Measurements from ENCODE around the gene RUNX2. TPM values are rescaled to one million over a fixed set of nuclear protein-coding genes. Genes with fewer than 3 reads are reported as not detected.

RUNX2 gene
- total and polyA plus RNA-seq, 10 donors, result 0.86 to 9.4 (median 6.6) TPM

DNA sequence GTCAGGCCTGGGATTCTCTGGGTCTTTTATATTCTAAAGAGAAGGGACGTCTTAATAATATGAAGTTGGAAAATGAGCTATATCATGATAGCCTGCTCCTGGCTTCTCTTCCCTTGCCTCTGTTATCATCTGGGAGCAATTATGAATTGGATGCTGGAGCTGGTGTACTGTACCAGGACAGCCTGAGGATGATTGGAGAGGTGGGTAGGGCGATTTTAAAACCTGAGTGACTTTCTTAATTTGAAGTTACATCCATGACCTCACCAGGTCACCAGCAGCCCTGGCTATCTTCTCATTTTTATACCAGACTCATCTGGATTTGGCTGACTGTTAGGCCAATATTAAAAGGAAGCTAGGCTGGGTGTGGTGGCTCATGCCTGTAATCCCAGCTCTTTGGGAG, 369.9 kb downstream of the RUNX2 start:
- no peak for DNase-seq
- no peaks in the 10 kb centered on the region for H3K36me3 ChIP-seq
- TF ChIP-seq POLR2A (IDR thresholded peaks at IDR 0.05), result no peak
- TF ChIP-seq, protein P1, sequence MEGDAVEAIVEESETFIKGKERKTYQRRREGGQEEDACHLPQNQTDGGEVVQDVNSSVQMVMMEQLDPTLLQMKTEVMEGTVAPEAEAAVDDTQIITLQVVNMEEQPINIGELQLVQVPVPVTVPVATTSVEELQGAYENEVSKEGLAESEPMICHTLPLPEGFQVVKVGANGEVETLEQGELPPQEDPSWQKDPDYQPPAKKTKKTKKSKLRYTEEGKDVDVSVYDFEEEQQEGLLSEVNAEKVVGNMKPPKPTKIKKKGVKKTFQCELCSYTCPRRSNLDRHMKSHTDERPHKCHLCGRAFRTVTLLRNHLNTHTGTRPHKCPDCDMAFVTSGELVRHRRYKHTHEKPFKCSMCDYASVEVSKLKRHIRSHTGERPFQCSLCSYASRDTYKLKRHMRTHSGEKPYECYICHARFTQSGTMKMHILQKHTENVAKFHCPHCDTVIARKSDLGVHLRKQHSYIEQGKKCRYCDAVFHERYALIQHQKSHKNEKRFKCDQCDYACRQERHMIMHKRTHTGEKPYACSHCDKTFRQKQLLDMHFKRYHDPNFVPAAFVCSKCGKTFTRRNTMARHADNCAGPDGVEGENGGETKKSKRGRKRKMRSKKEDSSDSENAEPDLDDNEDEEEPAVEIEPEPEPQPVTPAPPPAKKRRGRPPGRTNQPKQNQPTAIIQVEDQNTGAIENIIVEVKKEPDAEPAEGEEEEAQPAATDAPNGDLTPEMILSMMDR (IDR thresholded peaks at IDR 0.05 in 8 of 11, conservative IDR thresholded peaks at IDR 0.05 in 3 of 11), result no peak
- no peak for TF ChIP-seq POLR2AphosphoS5 (IDR thresholded peaks at IDR 0.05)
- no peaks in the 10 kb centered on the region for H3K4me1 ChIP-seq
- no peaks in the 10 kb centered on the region for H3K9me3 ChIP-seq
- no peak overlapping the region for H3K27ac ChIP-seq
- no peaks in the 10 kb centered on the region for H3K27me3 ChIP-seq (replicated peaks in 1 of 7)
- intact Hi-C loops (cut with DNase I; ENCODE audit: low total_unique reads), result no loop called here
- H3K4me3 ChIP-seq, result no peak overlapping the region
- 82 to 96% (median 88%) methylated on average over 2 of the region's 2 CpGs for WGBS, 5 donors

DNA sequence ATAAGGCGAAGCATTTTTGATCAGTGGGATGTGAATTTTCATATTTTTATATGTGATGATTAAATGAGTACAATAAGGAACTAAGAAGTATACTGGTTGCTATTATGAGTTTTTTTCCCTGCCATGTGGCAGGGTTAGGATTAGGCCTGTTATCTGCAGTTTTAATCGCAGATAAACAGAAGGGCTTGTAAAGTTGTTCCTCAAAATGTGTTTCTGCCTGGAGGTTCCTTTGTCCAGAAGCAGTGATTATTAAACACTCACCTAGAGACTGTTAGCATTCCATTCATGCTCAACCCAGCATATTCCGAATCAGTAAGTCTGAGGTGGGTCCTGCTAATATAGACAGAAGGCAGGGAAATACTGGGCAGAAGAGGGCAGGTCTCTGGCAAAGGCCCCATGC, 371.5 kb downstream of the RUNX2 start:
- Histone ChIP-seq H3K27me3 (replicated peaks in 1 of 7) (no peaks in the 10 kb centered on the region), H3K36me3 (no peaks in the 10 kb centered on the region), H3K27ac (no peak overlapping the region), H3K4me1 (no peaks in the 10 kb centered on the region), H3K9me3 (no peaks in the 10 kb centered on the region), H3K4me3 (no peak overlapping the region)
- TF ChIP-seq POLR2A (IDR thresholded peaks at IDR 0.05), result no peak
- intact Hi-C loops (cut with DNase I; ENCODE audit: low total_unique reads), result no loop called here
- 71 to 88% (median 77%) methylated on average over 3 of the region's 3 CpGs for WGBS, 5 donors
- DNase-seq, result no peak

DNA sequence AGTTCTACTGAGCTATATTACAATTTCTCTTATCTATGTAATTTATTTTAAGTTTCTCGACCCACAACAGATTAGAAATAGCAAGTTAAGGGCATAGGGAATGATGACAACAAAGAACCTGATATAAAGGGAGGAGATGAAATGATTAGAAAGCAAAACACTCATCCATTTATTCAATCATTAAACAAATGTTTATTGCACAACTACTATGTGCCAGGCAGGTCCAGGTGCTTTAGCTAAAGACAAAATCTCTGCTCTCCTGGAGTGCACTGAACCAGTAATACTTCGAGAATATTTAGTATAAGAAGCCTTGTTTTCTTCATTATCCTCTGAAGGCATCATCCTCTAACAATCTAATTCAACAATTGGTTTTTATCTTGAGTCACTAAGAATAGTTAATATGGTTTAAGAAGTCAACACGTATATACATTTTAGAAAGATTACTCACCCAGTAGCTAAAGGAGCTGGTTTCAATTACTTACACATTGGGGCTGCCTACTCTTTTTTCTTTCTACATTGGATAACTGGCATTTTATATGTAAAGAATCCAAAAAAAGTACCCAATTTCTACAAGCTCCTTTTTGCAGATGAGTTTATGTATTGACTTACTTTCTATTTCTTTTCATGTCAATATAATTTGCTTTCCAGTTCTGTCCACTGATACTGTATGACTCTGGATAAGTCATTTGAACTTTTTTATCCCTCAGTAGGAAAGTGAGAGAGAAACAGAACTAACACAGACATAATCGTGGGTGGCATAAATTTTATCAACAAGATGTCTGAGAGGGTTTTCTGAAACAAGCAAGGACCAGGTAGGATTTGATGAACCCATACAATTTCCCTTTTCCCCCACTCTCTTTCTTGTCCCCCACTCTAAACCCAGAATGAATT, 375.0 kb downstream of the RUNX2 start:
- H3K27me3 ChIP-seq (replicated peaks in 1 of 7), result no peaks in the 10 kb centered on the region
- WGBS, 5 donors, result 78 to 86% (median 79%) methylated on average over 4 of the region's 4 CpGs
- intact Hi-C loops (cut with DNase I; ENCODE audit: low total_unique reads), result no loop called here

DNA sequence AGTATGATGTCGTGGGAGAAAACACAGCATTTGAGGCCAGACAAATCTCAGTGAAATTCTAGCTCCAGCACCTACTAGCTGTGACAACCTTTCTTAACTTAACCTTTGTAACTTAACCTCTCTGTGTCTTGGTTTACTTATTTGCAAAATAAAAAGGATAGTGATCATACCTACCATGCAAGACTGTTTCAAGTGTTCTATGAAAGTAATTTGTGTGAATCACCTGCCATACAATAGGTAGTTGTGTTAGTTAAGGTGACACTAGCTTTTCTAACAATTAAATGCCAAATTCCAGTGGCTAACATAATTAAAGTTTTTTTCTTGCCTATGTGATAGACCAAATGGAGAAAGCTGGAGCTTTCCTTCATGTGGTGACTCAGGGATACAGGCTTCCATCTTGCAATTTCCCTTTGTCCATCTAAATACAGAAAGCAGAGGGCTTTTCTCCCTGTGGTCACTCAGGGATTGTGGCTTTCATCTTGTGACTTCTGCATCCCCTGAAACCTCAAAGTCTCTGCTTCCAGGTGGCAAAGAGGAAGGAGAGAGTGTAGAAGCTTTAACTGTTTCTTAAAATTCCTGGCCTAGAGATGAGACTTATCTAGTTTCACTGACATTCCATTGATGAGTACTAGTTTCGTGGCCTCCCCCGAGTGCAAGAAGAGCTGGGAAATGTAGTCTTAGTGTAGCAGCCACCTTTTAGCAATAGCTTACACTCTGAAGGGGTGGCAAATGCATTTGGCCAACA, 376.1 kb downstream of the RUNX2 start:
- Histone ChIP-seq H3K4me1 (no peaks in the 10 kb centered on the region), H3K27me3 (replicated peaks in 1 of 7) (no peaks in the 10 kb centered on the region), H3K9me3 (no peaks in the 10 kb centered on the region), H3K4me3 (no peak overlapping the region), H3K27ac (no peak overlapping the region), H3K36me3 (no peaks in the 10 kb centered on the region)
- TF ChIP-seq, protein P1 (IDR thresholded peaks at IDR 0.05 in 8 of 11, conservative IDR thresholded peaks at IDR 0.05 in 3 of 11), result no peak
- TF ChIP-seq POLR2AphosphoS5 (IDR thresholded peaks at IDR 0.05), result no peak
- no peak for TF ChIP-seq POLR2A (IDR thresholded peaks at IDR 0.05)
- intact Hi-C loops (cut with DNase I; ENCODE audit: low total_unique reads), result no loop called here
- WGBS, 5 donors, result 88 to 94% (median 91%) methylated on average over 3 of the region's 3 CpGs
- DNase-seq, result no peak

More for the DNA sequence above, 375.0 kb downstream of the RUNX2 start:
- TF ChIP-seq, protein P1 (IDR thresholded peaks at IDR 0.05 in 8 of 11, conservative IDR thresholded peaks at IDR 0.05 in 3 of 11), result no peak
- TF ChIP-seq POLR2A (IDR thresholded peaks at IDR 0.05) (no peak), POLR2AphosphoS5 (IDR thresholded peaks at IDR 0.05) (no peak)
- Histone ChIP-seq H3K4me3 (no peak overlapping the region), H3K9me3 (no peaks in the 10 kb centered on the region), H3K36me3 (no peaks in the 10 kb centered on the region), H3K4me1 (no peaks in the 10 kb centered on the region), H3K27ac (no peak overlapping the region)
- DNase-seq, result no peak

All from spleen (tissue), 11 donors.